HG02981 (cell line): ENCODE results near the gene MBOAT1.
"Not testable (repeated sequence)": the region's sequence is repeated elsewhere in the genome, so short reads cannot be mapped to it uniquely, and the experiment has no call there.

Experiments
- ATAC-seq: cut with Tn5 transposase; IDR thresholded peaks from one replicate; pipeline ENCODE4 v1.9.1; 2021; ENCODE audit warnings: mild to moderate bottlenecking, moderate library complexity; ENCODE audit not compliant: unreplicated experiment

Gene MBOAT1

GRCh38 chr6:20142866-20143265 is 69.4 kb downstream of the MBOAT1 start:
- ATAC-seq: no peak

GRCh38 chr6:20141931-20142330 is 70.3 kb downstream of the MBOAT1 start:
- no peak for ATAC-seq

GRCh38 chr6:20139127-20139963 is 72.9 kb downstream of the MBOAT1 start:
- not testable (repeated sequence) for ATAC-seq

- ATAC-seq: no peak
Measured at GRCh38 chr6:20137837-20138236, 74.4 kb downstream of the MBOAT1 start.

GRCh38 chr6:20137240-20137639 is 75.0 kb downstream of the MBOAT1 start:
- ATAC-seq: peak; percentile 59

GRCh38 chr6:20135677-20136268 is 76.5 kb downstream of the MBOAT1 start:
- ATAC-seq: no peak

- ATAC-seq: no peak
Measured at GRCh38 chr6:20134613-20135012, 77.7 kb downstream of the MBOAT1 start.

- no peak for ATAC-seq
Measured at GRCh38 chr6:20129290-20130088, 82.8 kb downstream of the MBOAT1 start.

- no peak for ATAC-seq
Measured at GRCh38 chr6:20128018-20128417, 84.3 kb downstream of the MBOAT1 start.

- ATAC-seq: peak; percentile 71
Measured at GRCh38 chr6:20126789-20127653, 85.2 kb downstream of the MBOAT1 start.

- no peak for ATAC-seq
Measured at GRCh38 chr6:20126102-20126752, 86.0 kb downstream of the MBOAT1 start.

- ATAC-seq: no peak
Measured at GRCh38 chr6:20124545-20124944, 87.7 kb downstream of the MBOAT1 start.

GRCh38 chr6:20119485-20119884 is 92.8 kb downstream of the MBOAT1 start:
- ATAC-seq: no peak

- ATAC-seq: no peak
Measured at GRCh38 chr6:20118892-20119291, 93.4 kb downstream of the MBOAT1 start.

GRCh38 chr6:20117474-20117873 is 94.8 kb downstream of the MBOAT1 start:
- peak; percentile 64 for ATAC-seq

GRCh38 chr6:20116792-20117191 is 95.5 kb downstream of the MBOAT1 start:
- no peak for ATAC-seq

- no peak for ATAC-seq
Measured at GRCh38 chr6:20115246-20115980, 96.9 kb downstream of the MBOAT1 start.

GRCh38 chr6:20113649-20114224 is 98.5 kb downstream of the MBOAT1 start:
- no peak for ATAC-seq

GRCh38 chr6:20112841-20113240 is 99.4 kb downstream of the MBOAT1 start:
- no peak for ATAC-seq
